ENCODE results near the gene TSPYL1. TPM values are rescaled to one million over a fixed set of nuclear protein-coding genes. Genes with fewer than 3 reads are reported as not detected.

TSPYL1 gene
- total and polyA plus RNA-seq, 3 donors from 2014 or later: 86.4 to 95.0 (median 91.9) TPM

- no peak for DNase-seq
- no peaks in the 10 kb centered on the region for H3K36me3 ChIP-seq (ENCODE audit: low read depth, missing control alignments)
- no peak overlapping the region for H3K27ac ChIP-seq
- H3K4me3 ChIP-seq: no peak overlapping the region
- intact Hi-C loops (cut with DNase I; ENCODE audit: low total_unique reads): no loop called here
- H3K9me3 ChIP-seq: no peaks in the 10 kb centered on the region
- TF ChIP-seq POLR2A (IDR thresholded peaks at IDR 0.05) (no peak), CTCF (IDR thresholded peaks at IDR 0.05) (no peak)
- H3K27me3 ChIP-seq: no peaks in the 10 kb centered on the region
- 96 to 97% methylated on average over 1 of the region's 1 CpG for WGBS, 2 donors
- H3K4me1 ChIP-seq: no peaks in the 10 kb centered on the region
These were observed 39.9 kb downstream of the TSPYL1 start for GRCh38 chr6:116239856-116240255.

- TF ChIP-seq POLR2A (IDR thresholded peaks at IDR 0.05) (no peak), CTCF (IDR thresholded peaks at IDR 0.05) (no peak)
- WGBS, 2 donors: 97 to 100% methylated on average over 2 of the region's 2 CpGs
- no peaks in the 10 kb centered on the region for H3K36me3 ChIP-seq (ENCODE audit: low read depth, missing control alignments)
- intact Hi-C loops (cut with DNase I; ENCODE audit: low total_unique reads): no loop called here
- no peaks in the 10 kb centered on the region for H3K27me3 ChIP-seq
- H3K4me3 ChIP-seq: no peak overlapping the region
- no peaks in the 10 kb centered on the region for H3K4me1 ChIP-seq
- no peak for DNase-seq
- no peak overlapping the region for H3K27ac ChIP-seq
- H3K9me3 ChIP-seq: no peaks in the 10 kb centered on the region
These were observed 40.5 kb downstream of the TSPYL1 start for GRCh38 chr6:116239256-116239655.

- TF ChIP-seq CTCF (IDR thresholded peaks at IDR 0.05) (no peak), POLR2A (IDR thresholded peaks at IDR 0.05) (no peak)
- Histone ChIP-seq H3K27me3 (no peaks in the 10 kb centered on the region), H3K4me3 (no peak overlapping the region), H3K4me1 (no peaks in the 10 kb centered on the region), H3K27ac (no peak overlapping the region), H3K9me3 (no peaks in the 10 kb centered on the region), H3K36me3 (ENCODE audit: low read depth, missing control alignments) (no peaks in the 10 kb centered on the region)
- 73 to 90% methylated on average over 2 of the region's 2 CpGs for WGBS, 2 donors
- intact Hi-C loops (cut with DNase I; ENCODE audit: low total_unique reads): no loop called here
- DNase-seq: no peak
These were observed 41.6 kb downstream of the TSPYL1 start for GRCh38 chr6:116238083-116238482.

- 89 to 94% methylated on average over 3 of the region's 3 CpGs for WGBS, 2 donors
These were observed 45.0 kb downstream of the TSPYL1 start for GRCh38 chr6:116234689-116235088.

More at GRCh38 chr6:116234689-116235088, 45.0 kb downstream of the TSPYL1 start:
- no peaks in the 10 kb centered on the region for H3K36me3 ChIP-seq (ENCODE audit: low read depth, missing control alignments)
- intact Hi-C loops (cut with DNase I; ENCODE audit: low total_unique reads): no loop called here
- no peak overlapping the region for H3K27ac ChIP-seq
- no peaks in the 10 kb centered on the region for H3K4me1 ChIP-seq
- H3K9me3 ChIP-seq: no peaks in the 10 kb centered on the region
- H3K4me3 ChIP-seq: no peak overlapping the region
- DNase-seq: no peak
- no peaks in the 10 kb centered on the region for H3K27me3 ChIP-seq
- TF ChIP-seq CTCF (IDR thresholded peaks at IDR 0.05) (no peak), POLR2A (IDR thresholded peaks at IDR 0.05) (no peak)
